Colonic mucosa (tissue), 4 donors: Measurements from ENCODE around the gene DNAJB8. TPM values are rescaled to one million over a fixed set of nuclear protein-coding genes. Genes with fewer than 3 reads are reported as not detected.

Experiments
- DNase-seq: peaks from one replicate; pipeline ENCODE4 v3.0.0-alpha.2; 2020
- H3K27ac ChIP-seq: fragments of 200-600 bp; one replicate; pipeline ENCODE4 v1.8.0; 2021
- H3K27me3 ChIP-seq: fragments of 200-600 bp; one replicate; pipeline ENCODE4 v1.8.0; 2021
- H3K36me3 ChIP-seq: fragments of 200-600 bp; one replicate; pipeline ENCODE4 v1.8.0; 2021
- H3K4me1 ChIP-seq: fragments of 200-600 bp; one replicate; pipeline ENCODE4 v1.8.0; 2021; ENCODE audit warnings: mild to moderate bottlenecking
- H3K4me3 ChIP-seq: fragments of 200-600 bp; one replicate; pipeline ENCODE4 v1.8.0; 2021
- H3K9ac ChIP-seq, 2 donors: one replicate each; pipeline ENCODE4 v1.7.0; 2013; ENCODE audit warnings: control low read depth in 2 of 2, low read depth in 2 of 2, low read length in 2 of 2
- H3K9me3 ChIP-seq: fragments of 200-600 bp; one replicate; pipeline ENCODE4 v1.8.0; 2021
- CTCF ChIP-seq: fragments of 200-600 bp; IDR thresholded peaks from one replicate; pipeline ENCODE4 v1.8.0; 2022; ENCODE audit warnings: antibody characterized with exemption, mild to moderate bottlenecking
- intact Hi-C: fragments of 100-400 bp; cut with DNase I; formaldehyde crosslinking; loops from one replicate; pipeline ENCODE4 v1.14.1; 2022
- total RNA-seq, 2 donors: library from RNA; stranded (reverse); fragmentation: NEBNext Ultra II Directional in 1 of 2; extraction: Animal tissue kit (Norgen Biotek cat#: 25700) in 1 of 2; gene quantifications; one replicate each; pipeline ENCODE4 v1.2.1, GENCODE V29; 2021
- donor health status: healthy.
- donor health status: DM: no; HTN: no; CAD: no.
- donor health status: DM: no; HTN: no; CAD: no.

Gene DNAJB8
- total RNA-seq, 2 donors from 2014 or later: not detected

- no peak for DNase-seq
- Histone ChIP-seq H3K4me3 (no peak overlapping the region), H3K27ac (no peak overlapping the region), H3K9me3 (no peaks in the 10 kb centered on the region), H3K27me3 (peaks cover 24% of the 10 kb centered on the region), H3K36me3 (no peaks in the 10 kb centered on the region), H3K4me1 (no peaks in the 10 kb centered on the region), H3K9ac (no peak overlapping the region)
- TF ChIP-seq CTCF: no peak
- intact Hi-C loops: no loop called here
Observed at GRCh38 chr3:128435561-128435960, 31.1 kb downstream of the DNAJB8 start.

GRCh38 chr3:128435058-128435457 lies 31.6 kb downstream of the DNAJB8 start:
- intact Hi-C loops: no loop called here
- DNase-seq: no peak
- TF ChIP-seq CTCF: no peak
- Histone ChIP-seq H3K9me3 (no peaks in the 10 kb centered on the region), H3K4me3 (no peak overlapping the region), H3K27me3 (peaks cover 24% of the 10 kb centered on the region), H3K36me3 (no peaks in the 10 kb centered on the region), H3K4me1 (no peaks in the 10 kb centered on the region), H3K27ac (no peak overlapping the region), H3K9ac (no peak overlapping the region)

GRCh38 chr3:128434524-128434923 lies 32.2 kb downstream of the DNAJB8 start:
- Histone ChIP-seq H3K4me1 (no peaks in the 10 kb centered on the region), H3K27me3 (peaks cover 24% of the 10 kb centered on the region), H3K4me3 (no peak overlapping the region), H3K36me3 (no peaks in the 10 kb centered on the region), H3K27ac (no peak overlapping the region), H3K9ac (no peak overlapping the region), H3K9me3 (no peaks in the 10 kb centered on the region)
- no peak for DNase-seq
- TF ChIP-seq CTCF: no peak
- intact Hi-C loops: no loop called here

- peaks cover 24% of the 10 kb centered on the region for H3K27me3 ChIP-seq
- H3K4me1 ChIP-seq: no peaks in the 10 kb centered on the region
- no peaks in the 10 kb centered on the region for H3K9me3 ChIP-seq
- intact Hi-C loops: no loop called here
- no peak for DNase-seq
- no peak overlapping the region for H3K27ac ChIP-seq
- H3K36me3 ChIP-seq: no peaks in the 10 kb centered on the region
- TF ChIP-seq CTCF: no peak
- H3K9ac ChIP-seq: no peak overlapping the region
- no peak overlapping the region for H3K4me3 ChIP-seq
Observed at GRCh38 chr3:128433837-128434165, 32.9 kb downstream of the DNAJB8 start.

- H3K9me3 ChIP-seq: no peaks in the 10 kb centered on the region
- no peaks in the 10 kb centered on the region for H3K36me3 ChIP-seq
- TF ChIP-seq CTCF: no peak
- H3K27me3 ChIP-seq: peaks cover 22% of the 10 kb centered on the region
- H3K4me1 ChIP-seq: no peaks in the 10 kb centered on the region
- H3K4me3 ChIP-seq: peak overlapping the region; percentile 11
- DNase-seq: no peak
- no peak overlapping the region for H3K9ac ChIP-seq
- no peak overlapping the region for H3K27ac ChIP-seq
- intact Hi-C loops: no loop called here
Observed at GRCh38 chr3:128432971-128433836, 33.5 kb downstream of the DNAJB8 start.
